Activated T-cell treated with anti-CD3 and anti-CD28 coated beads, Interleukin-2, amount 50 U/mL, for 4 hours (primary cell): ENCODE data around the gene DRC3. TPM values are rescaled to one million over a fixed set of nuclear protein-coding genes. Genes with fewer than 3 reads are reported as not detected.
A peak's percentile ranks its signal among the peaks of the same experiment; 100 is the strongest.

Experiments used
- ATAC-seq, 2 donors: fragments of 200-7000 bp; cut with Tn5 transposase; one replicate each; pipeline ENCODE4 v1.10.0; 2021
- DNase-seq: peaks from one replicate; pipeline ENCODE4 v3.0.0-alpha.2; 2020
- H3K27me3 Mint-ChIP-seq: one replicate; pipeline ENCODE4 v1.8.0; 2021; ENCODE audit warnings: low read depth, mixed read lengths
- H3K36me3 Mint-ChIP-seq: one replicate; pipeline ENCODE4 v1.8.0; 2022; ENCODE audit warnings: mixed read lengths; ENCODE audit not compliant: insufficient read depth
- H3K4me1 Mint-ChIP-seq: one replicate; pipeline ENCODE4 v1.8.0; 2021; ENCODE audit warnings: low read depth, mixed read lengths
- H3K4me3 Mint-ChIP-seq: one replicate; pipeline ENCODE4 v1.8.0; 2021; ENCODE audit warnings: mild to moderate bottlenecking, moderate library complexity, mixed read lengths
- H3K9me3 Mint-ChIP-seq: one replicate; pipeline ENCODE4 v1.8.0; 2021; ENCODE audit warnings: mixed read lengths
- total RNA-seq, 3 donors: library from RNA; stranded (reverse); gene quantifications; one replicate each; pipeline ENCODE4 v1.2.1, GENCODE V29; 2021

The DRC3 gene, protein sequence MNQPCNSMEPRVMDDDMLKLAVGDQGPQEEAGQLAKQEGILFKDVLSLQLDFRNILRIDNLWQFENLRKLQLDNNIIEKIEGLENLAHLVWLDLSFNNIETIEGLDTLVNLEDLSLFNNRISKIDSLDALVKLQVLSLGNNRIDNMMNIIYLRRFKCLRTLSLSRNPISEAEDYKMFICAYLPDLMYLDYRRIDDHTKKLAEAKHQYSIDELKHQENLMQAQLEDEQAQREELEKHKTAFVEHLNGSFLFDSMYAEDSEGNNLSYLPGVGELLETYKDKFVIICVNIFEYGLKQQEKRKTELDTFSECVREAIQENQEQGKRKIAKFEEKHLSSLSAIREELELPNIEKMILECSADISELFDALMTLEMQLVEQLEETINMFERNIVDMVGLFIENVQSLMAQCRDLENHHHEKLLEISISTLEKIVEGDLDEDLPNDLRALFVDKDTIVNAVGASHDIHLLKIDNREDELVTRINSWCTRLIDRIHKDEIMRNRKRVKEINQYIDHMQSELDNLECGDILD
- 1 to 10 TPM in 1 of 3 donors, under 1 TPM in 2; 0.49 to 1.3 (median 0.55) TPM for total RNA-seq

DNA sequence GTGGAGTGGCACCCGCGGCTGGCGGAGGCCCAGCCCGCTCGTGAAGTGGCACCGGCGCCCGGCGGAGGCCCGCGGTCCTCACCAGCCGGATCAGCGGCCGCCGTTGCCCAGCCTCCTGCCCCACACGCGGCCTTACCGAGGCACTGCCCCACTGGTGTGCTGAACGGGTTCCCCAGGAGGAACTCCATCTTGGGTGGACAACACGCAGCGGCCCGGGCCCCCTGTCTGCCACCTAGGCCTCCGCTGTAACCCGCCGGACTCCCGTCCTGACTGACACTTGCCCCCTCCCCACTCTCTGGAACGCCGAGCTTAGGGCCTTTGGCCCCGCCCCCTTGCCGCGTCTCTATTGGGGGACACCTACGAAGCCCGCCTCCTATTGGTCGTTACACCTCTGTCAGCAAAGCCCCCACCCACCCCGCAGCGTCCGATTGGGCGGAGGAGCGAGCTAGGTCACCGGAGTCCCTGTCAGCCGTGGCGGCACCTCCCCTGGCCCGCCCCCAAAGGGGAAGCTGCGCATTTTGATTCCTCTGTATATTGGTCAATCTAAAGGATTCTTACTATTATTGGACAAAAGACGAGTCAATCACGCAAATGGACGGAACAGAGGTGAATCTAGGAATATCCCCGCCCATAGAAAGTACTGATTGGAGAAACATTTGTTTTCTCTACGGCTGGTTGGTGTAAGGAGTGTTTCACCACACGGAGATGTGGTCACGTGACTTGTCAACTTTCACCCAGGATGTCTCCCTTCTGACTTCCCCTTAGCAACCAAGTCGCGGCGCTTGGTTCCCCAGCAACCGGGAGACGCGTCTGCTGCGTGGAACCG lies at the start of gene DRC3, which contains the start of gene TOM1L2:
Gene DRC3, plus strand, starts transcription at position 737 of the 826 bp plus-strand sequence. CDS start 4,737 bp downstream, outside the sequence.
Gene TOM1L2, minus strand, starts transcription at position 275 of the 826 bp plus-strand sequence. Its CDS starts 87 bp downstream, at position 188.
- H3K4me3 Mint-ChIP-seq, result peak within 1 kb of the TSS; percentile 92
- DNase-seq (peak; percentile 100), ATAC-seq (peak; percentile 94 to 97)
- H3K36me3 Mint-ChIP-seq, result no peaks in the 10 kb centered on the region
- H3K27me3 Mint-ChIP-seq, result no peaks in the 10 kb centered on the region
- peaks cover 37% of the 10 kb centered on the region for H3K4me1 Mint-ChIP-seq
- no peaks in the 10 kb centered on the region for H3K9me3 Mint-ChIP-seq

DNA sequence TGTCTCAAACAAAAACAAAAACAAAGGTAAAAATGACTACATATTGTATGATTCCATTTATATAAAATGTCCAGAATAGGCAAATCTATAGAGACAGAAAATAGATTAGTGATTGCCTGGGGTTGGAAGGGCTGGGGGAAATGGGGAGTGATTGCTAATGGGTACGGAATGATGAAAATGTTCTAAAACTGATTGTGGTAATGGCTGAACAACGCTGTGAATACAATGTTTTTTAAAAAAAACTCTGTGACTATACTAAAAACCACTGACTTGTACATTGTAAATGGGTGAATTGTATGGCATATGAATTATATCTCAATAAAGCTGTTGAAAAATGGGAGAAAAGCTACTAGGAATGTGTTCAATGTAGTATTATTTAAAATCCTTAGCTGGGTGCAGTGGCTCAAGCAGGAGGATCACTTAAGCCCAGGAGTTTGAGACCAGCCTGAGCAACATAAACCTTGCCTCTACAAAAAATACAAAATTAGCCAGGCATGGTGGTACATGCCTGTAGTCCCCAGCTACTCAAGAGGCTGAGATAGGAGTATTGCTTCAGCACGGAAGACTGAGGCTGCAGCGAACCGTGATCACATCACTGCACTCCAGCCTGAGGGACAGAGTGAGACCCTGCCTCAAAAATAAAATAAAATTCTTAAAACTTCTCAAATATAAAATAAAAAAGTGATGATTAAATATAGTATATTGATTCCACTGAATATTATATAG lies 48.4 kb upstream of the DRC3 start:
- H3K4me3 Mint-ChIP-seq, result no peak overlapping the region
- no peaks in the 10 kb centered on the region for H3K27me3 Mint-ChIP-seq
- ATAC-seq, result no peak
- H3K36me3 Mint-ChIP-seq, result peaks cover 2% of the 10 kb centered on the region
- DNase-seq, result no peak
- no peaks in the 10 kb centered on the region for H3K9me3 Mint-ChIP-seq
- peaks cover 13% of the 10 kb centered on the region for H3K4me1 Mint-ChIP-seq

DNA sequence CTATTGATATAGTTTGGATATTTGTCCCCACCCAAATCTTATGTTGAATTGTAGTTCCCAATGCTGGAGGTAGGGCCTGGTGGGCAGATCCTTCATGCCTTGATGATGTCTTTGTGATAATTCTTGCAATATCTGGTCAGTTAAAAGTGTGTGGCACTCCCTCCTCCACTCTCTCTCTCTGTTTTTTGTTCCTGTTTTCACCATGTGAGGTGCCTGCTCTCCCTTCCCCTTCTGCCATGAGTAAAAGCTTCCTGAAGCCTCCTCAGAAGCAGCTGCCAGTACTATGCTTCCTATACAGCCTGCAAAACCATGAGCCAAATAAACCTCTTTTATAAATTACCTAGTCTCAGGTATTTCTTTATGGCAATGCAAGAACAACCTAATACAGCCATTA lies 47.8 kb upstream of the DRC3 start:
- H3K27me3 Mint-ChIP-seq, result no peaks in the 10 kb centered on the region
- no peak for ATAC-seq

DNA sequence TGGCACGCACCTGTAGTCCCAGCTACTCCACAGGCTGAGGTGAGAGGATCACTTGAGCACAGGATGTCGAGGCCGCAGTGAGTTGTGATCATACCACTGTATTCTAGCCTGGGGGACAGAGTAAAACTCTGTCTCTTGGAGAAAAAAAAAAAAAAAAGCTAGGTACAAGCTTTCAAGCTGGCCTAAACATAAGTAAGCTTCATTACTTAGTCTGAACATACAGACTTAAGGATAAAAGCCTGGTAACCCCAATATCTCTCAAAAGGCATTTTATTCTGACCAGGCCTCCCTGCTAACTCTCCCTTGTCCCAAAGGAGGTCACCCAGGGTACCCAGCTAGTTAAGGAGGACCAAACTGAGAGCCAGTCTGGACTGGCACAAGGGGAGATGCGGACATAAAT lies 46.6 kb upstream of the DRC3 start:
- ATAC-seq (no peak), DNase-seq (no peak)
- Mint-ChIP-seq H3K4me3 (no peak overlapping the region), H3K9me3 (no peaks in the 10 kb centered on the region), H3K4me1 (peaks cover 10% of the 10 kb centered on the region), H3K36me3 (peaks cover 2% of the 10 kb centered on the region), H3K27me3 (no peaks in the 10 kb centered on the region)

More for the DNA sequence above, 47.8 kb upstream of the DRC3 start:
- Mint-ChIP-seq H3K9me3 (no peaks in the 10 kb centered on the region), H3K4me1 (peaks cover 12% of the 10 kb centered on the region), H3K4me3 (no peak overlapping the region), H3K36me3 (peaks cover 2% of the 10 kb centered on the region)
- DNase-seq, result no peak

DNA sequence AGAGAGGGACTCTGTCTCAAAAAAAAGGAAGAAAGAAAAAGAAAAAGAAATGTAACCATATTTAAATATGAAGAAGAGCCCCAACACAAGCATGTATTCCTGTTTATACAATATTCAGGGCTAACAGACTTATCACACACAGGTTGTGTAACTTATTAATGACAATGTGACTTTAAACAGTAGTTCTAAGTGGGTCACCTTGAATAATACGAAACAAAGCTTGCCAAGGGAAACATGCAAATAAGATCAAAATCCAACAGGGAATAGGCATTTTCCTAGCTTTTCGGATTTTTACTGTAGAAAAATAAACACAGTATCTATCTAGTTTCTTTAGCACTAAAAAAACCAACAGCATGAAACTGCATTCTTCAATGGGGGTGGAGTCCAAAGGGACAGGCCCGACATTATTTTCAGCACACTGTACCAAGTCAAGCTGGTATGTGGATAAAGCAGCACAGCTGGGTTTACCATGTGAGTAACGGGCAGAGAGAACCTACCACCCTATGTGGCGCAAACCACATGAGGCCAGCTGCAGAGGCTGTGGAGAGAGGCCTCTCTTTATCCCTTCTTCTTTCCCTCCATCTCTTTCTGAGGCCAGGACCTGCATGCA lies 45.7 kb upstream of the DRC3 start:
- Mint-ChIP-seq H3K36me3 (no peaks in the 10 kb centered on the region), H3K9me3 (no peaks in the 10 kb centered on the region), H3K4me3 (no peak overlapping the region), H3K4me1 (peaks cover 7% of the 10 kb centered on the region), H3K27me3 (no peaks in the 10 kb centered on the region)
- DNase-seq (no peak), ATAC-seq (no peak)

DNA sequence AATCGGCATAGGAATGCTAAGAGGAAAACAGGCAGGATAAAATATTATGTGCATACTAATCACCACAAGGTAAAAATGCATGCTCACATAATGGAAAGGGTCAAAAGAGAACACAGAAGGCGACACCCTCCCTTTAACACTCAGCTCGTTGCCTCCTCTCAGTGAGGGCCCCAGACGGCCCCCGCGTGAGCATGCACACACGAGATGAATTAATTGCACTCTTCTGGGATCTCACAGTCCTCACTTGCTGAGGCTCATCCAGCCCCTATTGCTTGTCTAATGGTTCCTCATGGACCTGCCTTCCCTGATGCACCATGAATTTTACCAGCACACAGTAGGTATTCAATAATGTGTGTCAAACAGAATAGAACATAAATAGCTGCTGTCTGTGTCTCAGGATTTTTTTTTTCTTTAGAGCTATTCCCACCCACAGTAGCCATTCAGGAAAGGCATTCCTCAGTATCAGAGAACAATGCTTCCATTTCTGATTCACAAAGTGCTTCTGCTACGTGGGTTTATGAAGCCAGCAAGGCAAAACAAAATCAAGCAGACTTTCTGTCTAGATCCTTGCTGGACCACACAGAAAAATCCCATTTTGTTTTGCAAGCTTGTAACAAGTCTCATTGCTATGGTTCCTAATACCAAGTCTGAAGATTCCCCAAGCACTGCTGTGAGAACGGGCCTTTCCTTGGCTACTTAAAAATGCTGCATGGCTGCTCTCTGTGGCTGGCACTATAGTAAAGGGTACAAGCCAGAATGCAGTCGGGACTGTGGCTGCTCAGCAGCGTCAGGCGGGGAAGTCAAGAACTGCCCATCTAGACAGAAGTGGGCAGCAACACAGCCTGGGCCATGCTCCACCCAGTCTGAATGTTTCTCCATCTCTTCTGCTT lies 44.0 kb upstream of the DRC3 start:
- peaks cover 11% of the 10 kb centered on the region for H3K4me1 Mint-ChIP-seq
- no peak overlapping the region for H3K4me3 Mint-ChIP-seq
- H3K9me3 Mint-ChIP-seq, result no peaks in the 10 kb centered on the region
- DNase-seq (no peak), ATAC-seq (no peak)
- H3K27me3 Mint-ChIP-seq, result no peaks in the 10 kb centered on the region
- no peaks in the 10 kb centered on the region for H3K36me3 Mint-ChIP-seq

DNA sequence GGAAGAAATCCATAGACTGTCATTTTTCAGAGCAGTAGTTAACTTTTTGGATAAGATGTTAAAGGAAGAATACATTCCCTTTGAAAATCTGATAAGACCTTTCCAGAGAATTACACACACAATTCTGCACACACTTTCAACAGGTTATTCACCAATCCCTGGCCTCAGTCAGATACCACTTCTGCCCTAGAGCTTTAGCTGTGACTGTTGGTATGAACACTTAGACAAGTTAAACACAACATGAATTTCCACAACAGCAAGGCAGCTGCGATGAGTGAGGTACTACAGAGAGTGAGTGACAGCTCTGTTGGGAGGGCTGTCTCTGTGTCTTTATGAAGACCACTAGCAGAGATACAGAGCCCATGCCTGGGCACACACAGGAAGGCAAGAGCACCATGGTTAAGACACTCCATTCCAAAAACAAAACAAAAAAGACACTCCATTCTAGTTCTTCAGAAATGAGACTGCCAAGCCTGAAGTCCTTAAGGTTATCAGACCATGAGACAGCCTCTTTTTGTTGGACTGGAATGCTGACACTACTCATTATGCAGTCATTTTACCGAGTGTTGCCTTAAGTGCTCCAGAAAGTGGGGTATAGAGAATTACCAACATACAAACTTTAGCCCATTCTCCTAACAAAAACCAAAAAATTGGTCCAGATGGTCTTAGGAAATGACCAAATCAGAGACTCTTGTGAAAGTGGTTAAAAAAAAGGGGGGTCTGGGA lies 42.8 kb upstream of the DRC3 start:
- H3K4me1 Mint-ChIP-seq, result peaks cover 19% of the 10 kb centered on the region
- no peaks in the 10 kb centered on the region for H3K27me3 Mint-ChIP-seq
- H3K36me3 Mint-ChIP-seq, result no peaks in the 10 kb centered on the region
- ATAC-seq, result no peak
- no peak for DNase-seq
- H3K4me3 Mint-ChIP-seq, result no peak overlapping the region
- no peaks in the 10 kb centered on the region for H3K9me3 Mint-ChIP-seq

DNA sequence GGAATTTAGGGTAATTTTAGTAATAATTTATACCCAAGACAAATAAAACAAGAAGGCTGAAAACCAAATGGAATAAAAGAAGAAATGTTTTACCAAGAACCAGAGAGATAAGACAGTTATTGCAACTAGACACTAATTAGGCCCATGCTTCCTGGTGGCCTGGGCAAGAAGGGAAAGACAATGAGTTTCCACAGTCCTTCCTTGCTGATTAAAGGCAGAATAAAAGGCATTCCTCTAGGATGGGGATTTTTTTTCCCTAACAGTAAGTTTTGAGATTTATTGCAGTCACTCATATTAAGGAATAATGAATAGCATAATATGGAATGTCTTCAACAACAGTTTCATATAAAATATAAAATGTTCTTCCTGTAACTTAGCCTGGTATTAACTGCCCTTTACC lies 42.0 kb upstream of the DRC3 start:
- no peaks in the 10 kb centered on the region for H3K36me3 Mint-ChIP-seq
- no peaks in the 10 kb centered on the region for H3K27me3 Mint-ChIP-seq
- ATAC-seq, result no peak
- H3K4me3 Mint-ChIP-seq, result no peak overlapping the region
- peaks cover 27% of the 10 kb centered on the region for H3K4me1 Mint-ChIP-seq
- no peak for DNase-seq
- H3K9me3 Mint-ChIP-seq, result no peaks in the 10 kb centered on the region

DNA sequence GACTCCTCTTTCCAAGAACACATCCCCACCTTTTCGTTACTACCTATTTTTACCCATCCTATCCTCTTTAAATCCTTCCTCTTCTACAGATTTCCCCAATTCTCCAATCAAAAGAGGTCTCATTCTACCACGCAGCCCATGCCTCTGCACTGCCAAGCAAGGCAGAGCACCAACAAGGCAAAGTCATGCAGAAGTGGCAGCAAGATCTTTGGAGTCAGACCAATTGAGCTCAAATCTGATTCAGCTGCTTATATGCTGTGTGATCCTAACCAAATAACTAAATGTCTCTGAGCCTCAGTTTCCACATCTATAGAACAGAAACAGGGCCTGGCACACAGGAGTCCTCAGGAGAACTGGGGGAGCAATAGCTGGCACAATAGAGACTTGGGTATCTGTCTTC lies 41.5 kb upstream of the DRC3 start:
- no peak for ATAC-seq
- DNase-seq, result no peak
- H3K4me1 Mint-ChIP-seq, result peaks cover 31% of the 10 kb centered on the region
- no peak overlapping the region for H3K4me3 Mint-ChIP-seq
- H3K9me3 Mint-ChIP-seq, result no peaks in the 10 kb centered on the region
- H3K27me3 Mint-ChIP-seq, result no peaks in the 10 kb centered on the region
- H3K36me3 Mint-ChIP-seq, result no peaks in the 10 kb centered on the region

DNA sequence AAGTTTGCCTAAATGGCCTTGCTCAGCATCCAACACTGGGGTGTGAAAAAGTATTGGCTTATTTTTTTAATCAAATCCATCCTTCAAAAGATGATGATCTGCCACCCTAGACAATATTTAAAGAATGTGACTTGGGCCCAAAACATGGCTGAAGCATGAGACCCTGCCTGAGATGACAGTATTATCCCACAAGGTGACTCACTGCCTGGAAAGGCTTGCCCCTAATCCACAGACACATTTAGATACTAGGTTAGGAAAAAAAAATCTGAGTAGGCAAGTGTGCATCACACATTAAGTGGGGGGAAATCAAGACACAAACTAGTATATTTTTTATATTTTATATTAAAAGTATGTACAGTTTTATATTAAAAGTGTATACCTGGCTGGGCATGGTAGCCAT lies 38.9 kb upstream of the DRC3 start:
- DNase-seq (no peak), ATAC-seq (no peak)
- no peak overlapping the region for H3K4me3 Mint-ChIP-seq
- H3K36me3 Mint-ChIP-seq, result no peaks in the 10 kb centered on the region
- H3K9me3 Mint-ChIP-seq, result no peaks in the 10 kb centered on the region
- H3K4me1 Mint-ChIP-seq, result peaks cover 40% of the 10 kb centered on the region
- no peaks in the 10 kb centered on the region for H3K27me3 Mint-ChIP-seq

DNA sequence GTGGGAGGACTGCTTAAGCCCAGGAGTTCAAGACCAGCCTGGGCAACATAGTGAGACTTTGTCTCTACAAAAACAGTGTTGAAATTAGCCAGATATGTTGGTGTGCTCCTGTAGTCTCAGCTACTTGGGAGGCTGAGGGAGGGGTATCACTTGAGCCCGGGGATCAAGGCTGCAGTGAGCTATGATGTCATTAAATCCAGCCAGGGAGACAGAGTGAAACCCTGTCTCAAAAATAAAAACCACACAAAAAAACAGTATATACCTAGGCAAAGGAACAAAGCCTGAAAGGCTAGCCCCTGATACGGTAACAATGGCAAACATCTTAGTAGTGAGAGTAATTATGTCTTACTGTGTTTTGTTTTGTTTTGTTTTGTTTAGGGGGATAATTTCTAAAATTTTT lies 38.4 kb upstream of the DRC3 start:
- H3K36me3 Mint-ChIP-seq, result no peaks in the 10 kb centered on the region
- DNase-seq (no peak), ATAC-seq (no peak)
- no peak overlapping the region for H3K4me3 Mint-ChIP-seq
- no peaks in the 10 kb centered on the region for H3K27me3 Mint-ChIP-seq
- H3K9me3 Mint-ChIP-seq, result no peaks in the 10 kb centered on the region
- H3K4me1 Mint-ChIP-seq, result peaks cover 40% of the 10 kb centered on the region

DNA sequence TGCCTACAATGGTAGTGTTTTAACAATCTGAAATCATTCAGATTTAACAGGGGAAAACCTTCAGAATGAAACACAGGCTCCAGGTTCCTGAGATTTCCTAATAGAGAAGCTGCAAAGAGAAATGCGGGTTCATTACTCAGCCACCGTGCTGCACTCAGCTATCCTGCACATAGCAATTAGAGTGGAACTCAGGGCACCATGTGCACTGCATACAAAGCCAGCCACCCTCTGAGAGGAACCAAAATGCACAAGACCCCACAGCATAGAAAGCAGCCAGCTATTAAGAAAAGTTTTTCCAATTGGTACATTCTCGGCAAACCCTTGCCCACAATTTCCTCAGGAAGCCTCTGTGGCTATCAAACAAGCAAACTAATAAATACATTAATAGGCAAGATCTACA lies 37.9 kb upstream of the DRC3 start:
- H3K27me3 Mint-ChIP-seq, result no peaks in the 10 kb centered on the region
- H3K4me1 Mint-ChIP-seq, result peaks cover 42% of the 10 kb centered on the region
- H3K4me3 Mint-ChIP-seq, result no peak overlapping the region
- no peaks in the 10 kb centered on the region for H3K9me3 Mint-ChIP-seq
- no peaks in the 10 kb centered on the region for H3K36me3 Mint-ChIP-seq
- ATAC-seq (no peak), DNase-seq (no peak)
